AG20443 (cell line): ENCODE data around the gene PRDM11.

Source experiments
- DNase-seq: peaks from one replicate; pipeline ENCODE4 v3.0.0; 2012; ENCODE audit warnings: low spot score, mixed read lengths

PRDM11 gene

DNA sequence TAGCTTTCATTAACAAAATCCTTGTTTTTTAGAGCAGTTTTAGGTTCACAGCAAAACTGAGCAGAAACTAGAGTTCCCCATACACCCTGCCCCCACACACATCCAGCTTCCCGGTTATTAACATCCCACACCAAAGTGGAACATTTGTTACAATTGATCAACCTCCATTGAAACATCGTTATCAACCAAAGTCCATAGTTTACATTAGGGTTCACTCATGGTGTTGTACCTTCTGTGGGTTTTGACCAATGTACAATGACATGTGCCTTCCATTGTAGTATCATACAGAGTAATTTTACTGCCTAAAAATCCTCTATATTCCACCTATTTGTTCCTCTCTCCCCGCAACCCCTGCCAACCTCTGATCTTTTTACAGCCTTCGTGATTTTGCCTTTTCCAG, 28.5 kb downstream of the PRDM11 start:
- DNase-seq = no peak

DNA sequence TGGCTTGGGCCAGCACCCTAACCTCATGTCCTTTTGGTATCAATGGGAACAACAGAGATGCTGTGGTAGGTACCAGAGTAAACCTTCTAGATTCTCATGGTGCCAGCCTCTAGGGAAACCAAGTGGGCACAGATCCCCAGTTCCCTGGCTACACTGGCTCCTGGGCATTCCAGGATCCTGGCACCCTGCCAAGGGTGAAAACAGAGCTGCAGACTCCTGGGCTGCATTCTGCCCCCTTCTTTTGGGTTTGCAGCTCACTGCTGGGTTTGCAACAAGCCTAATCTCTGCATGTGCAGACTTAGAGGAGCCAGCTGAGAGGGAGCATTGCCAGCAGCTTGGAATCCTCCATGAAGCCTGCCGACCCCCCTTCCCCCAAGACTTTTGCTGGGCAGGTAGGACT, 30.6 kb downstream of the PRDM11 start:
- DNase-seq = no peak

DNA sequence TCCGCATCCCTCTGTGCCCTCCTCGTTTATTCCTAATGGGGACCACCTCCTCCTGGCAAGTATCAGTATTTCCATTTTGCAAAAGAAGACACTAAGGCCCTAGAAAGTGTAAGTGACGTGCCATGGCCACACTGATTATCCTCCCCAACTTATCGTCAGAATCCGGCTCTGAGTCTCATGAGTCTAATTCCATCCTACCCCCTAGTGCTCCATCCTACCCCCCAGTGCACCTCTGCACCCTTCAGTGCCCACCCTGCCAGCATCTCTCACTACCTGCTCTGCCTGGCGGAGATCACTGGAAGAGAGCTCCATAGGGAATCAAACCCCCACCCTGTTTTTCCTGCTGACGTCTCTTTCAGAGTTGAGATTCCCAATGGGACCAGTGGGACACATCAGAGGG, 31.8 kb downstream of the PRDM11 start:
- DNase-seq = no peak

DNA sequence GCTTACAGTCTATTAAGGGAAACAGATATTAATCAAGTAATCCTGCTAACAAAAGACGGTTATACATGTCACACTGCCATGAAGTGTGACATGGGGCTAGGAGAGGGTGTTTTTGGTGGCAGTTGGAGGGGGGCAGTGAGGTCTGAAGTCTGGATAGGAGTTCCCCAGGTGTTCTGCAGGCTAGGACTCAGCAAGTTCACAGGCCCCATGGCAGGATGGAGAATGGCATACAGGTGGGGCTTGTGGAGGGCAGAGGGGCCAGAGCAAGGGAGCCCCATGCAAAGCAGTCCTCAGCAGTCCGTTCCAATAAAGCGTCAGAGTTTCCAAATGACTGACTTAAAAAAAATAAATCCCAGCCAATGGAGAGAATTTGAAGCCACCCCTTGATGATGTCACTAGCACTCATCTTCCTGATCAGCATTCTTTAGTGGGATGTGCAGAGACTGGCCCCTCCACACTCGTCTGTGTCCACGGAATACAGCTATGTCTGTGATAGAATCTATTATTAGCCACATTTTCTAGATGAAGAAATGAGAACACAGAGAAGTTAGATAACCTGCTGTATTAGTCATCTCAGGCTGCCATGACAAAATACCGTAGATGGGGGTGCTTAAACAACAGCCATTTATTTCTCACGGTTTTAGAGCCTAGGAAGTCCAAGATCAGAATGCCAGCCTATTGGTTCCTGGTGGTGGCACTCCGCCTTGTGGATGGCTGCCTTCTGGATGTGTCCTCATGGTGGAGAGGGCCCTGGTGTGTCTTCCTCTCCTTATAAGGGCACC, 32.6 kb downstream of the PRDM11 start:
- no peak for DNase-seq

DNA sequence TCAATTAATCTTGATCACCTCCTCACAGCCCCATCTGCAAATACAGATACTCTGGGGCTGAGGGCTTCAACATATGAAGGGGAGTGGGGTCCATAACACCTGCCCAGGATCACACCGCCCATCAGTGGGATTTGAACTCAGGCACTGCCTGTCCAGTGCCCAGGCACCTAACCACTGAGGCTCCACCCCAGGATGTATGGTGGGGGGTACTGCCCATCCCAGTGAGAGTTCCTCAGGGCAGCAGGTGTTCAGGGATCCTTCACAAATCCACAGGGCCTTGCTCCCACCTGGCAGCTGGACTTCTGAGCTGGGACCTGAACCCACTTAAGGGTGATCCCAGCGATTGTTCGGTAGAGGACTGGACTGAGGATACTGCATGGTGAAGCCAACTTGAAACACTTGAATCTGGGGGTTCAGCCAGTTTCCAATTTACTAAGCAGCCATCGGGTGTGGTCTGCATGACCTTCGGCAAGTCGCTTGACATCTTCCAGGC, 33.3 kb downstream of the PRDM11 start:
- no peak for DNase-seq

DNA sequence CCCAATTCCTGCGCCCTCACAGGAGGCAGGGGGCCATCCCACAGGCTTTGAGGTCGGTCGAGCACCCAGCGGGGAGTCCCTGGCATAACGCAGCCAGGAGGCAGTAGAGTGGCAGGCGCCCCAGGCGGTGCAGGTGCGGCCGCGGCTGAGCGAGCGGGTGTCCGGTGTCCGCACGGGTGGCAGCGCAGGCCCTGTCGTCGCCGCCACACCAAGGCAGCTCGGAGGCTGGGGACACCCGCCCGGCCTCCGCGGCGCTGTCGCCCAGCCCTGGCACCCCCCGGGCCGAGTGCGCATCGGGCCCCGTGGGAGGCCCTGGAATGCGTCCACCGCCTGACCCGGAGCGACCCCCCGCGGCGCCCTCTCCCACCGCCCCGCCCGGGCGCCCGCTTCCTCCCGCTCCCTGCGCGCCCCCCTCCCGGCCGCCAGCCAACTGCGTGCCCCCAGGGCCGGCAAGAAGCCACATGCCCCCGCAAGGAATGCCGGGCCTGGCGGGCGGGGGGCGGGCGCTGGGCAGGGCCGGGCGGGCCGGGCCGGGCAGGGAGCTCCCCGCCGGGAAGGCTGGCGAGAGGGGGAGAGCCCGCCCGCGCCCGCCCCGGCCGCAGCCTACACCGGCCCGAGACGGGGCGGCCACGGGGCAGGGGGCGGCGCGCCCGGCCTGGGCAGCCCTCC, 33.9 kb downstream of the PRDM11 start:
- peak; percentile 84 for DNase-seq

DNA sequence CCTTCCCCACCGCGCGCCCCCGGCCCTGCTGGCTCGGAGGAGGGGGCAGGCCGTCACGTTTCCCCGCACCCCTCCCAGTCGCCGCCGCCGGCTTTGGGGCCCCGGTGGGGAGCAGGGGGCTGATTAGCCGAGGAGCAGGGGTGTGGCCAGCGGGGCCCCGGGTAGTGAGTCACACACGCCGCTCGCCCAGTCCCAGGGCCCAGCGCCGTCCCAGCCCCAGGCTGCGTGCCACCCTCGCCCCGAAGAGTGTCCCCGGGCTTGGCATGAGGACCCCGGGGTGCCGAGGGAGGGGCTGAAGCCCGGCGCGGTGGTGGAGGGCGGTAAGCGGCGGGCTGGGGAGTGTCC, 34.4 kb downstream of the PRDM11 start:
- peak; percentile 97 for DNase-seq

DNA sequence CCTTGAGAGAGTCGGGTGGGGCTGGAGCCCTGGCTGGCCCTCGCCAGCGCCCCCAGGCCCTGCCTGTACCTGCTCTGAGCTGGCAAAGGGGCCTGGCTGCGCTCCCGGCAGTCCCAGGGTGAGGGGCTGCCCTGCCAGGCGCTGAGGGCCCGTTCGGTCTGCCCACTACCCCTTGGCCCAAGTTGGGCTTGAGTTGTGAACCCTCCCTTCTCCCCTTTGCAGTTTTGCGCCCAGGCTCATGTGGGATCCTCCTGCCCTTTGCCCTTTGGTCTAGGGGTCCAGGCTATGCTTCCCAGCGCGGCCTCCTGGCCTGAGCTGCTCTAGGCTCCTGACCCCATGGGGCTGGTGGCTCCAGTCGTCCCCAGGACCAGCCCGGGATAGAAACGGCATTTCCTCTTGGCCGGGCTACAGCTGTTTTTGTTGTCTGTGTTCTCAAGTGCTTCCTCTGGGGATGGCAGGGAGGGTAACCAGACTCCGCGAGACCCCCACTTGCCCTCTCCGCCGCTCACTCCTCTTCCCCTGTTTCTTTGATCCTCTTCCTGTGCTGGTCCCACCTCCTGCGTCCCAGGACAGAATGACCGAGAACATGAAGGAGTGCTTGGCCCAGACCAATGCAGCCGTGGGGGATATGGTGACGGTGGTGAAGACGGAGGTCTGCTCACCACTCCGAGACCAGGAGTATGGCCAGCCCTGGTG, 34.9 kb downstream of the PRDM11 start:
- no peak for DNase-seq

DNA sequence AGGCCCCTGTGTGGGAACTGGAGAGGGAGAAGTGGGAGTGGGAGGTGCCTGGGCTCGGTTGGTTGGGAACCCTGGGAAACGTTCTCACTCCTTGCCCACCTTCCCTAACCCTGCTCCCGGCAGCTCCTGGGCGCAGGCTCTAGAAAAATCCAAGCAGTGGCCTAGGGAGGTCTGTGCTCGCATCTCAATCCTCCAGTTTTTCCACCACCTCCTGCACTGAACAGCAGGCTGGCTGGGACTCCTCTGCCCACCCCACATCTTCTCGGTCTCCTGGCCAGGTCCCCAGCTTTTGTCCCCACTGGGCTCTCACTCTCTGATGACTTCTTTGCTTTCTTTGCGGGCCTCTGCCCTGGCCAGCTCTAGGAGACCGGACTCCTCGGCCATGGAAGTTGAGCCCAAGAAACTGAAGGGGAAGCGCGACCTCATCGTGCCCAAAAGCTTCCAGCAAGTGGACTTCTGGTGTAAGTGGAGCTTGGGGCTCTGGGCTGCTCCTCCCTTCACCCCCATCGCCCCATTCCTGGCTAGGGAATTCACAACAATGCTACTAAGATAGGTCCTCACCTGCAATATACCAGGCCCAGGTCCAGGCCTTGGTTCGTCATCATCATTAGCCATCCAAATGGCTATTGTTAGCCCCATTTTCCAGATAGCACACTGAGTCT, 35.6 kb downstream of the PRDM11 start:
- DNase-seq = no peak

DNA sequence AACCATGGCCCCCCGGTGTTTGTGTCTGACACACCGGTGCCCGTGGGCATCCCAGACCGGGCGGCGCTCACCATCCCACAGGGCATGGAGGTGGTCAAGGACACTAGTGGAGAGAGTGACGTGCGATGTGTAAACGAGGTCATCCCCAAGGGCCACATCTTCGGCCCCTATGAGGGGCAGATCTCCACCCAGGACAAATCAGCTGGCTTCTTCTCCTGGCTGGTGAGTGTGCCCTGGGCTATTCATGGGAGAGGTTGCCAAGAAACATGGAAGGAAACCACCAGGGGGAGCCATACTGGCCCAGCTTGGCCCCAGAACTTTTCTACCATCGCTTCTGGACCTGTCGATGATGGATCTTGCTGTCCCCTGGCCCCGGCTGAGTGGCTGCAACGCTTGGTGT, 36.5 kb downstream of the PRDM11 start:
- peak; percentile 67 for DNase-seq

DNA sequence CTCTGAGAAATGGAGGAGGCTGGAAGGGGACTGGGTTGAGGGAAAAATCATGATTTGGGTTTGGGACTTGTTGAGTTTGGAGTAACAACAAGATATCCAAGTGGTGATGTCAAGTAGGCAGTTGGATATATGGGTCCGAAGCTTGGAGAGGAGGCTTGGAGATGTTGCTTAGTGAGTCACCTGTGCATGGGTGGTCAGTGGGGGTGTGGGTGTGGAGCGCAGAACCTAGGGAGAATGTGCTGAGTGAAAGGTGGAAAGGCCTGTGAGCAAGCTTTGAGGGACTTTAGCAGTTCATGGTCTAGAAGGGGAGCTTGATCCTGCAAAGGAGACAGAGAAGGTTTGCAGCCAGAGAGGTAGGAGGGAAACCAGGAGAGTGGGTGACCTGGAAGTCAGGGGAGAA, 38.2 kb downstream of the PRDM11 start:
- no peak for DNase-seq

DNA sequence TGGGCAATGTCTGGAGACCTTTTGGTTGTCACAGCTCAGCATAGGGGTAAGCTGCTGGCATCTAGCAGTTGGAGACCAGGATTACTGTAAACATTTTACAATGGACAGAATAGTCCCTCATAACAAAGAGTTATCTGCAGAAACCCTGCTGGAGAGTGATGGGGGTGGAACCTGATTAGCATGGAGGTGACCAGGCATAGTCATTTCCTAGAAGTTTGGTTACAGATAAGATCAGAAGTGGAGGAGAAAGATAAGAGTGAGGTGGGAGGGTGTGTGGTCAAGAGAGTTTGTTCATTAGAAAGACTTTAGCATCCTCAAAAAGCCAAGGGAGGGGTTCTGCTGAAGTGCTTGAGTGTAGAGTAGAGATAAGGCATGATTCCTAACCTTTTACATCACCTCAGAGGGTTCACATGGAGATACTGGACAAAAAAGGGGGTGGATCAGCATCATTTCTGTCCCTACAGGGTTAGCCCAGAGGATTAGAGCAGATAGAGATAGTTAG, 38.8 kb downstream of the PRDM11 start:
- DNase-seq = no peak

DNA sequence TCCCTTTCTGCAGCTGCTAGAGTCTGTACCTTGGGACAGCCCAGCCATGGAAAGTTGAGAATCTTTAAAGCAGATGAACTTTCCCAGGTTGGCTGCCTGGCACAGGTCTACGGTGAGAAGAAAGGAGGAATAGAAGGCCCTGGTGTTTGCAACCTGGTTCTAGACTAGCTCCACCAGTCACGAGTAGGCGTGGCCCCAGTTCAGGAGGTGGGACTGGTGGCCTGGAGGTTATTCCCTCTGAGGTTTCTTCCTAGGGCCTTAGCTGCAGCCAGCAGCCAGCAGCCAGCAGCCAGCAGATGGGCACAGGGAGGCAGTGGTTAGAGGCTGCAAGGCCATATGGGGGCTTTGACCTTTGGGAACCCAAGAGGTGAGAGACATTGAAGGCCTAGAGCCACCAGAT, 40.9 kb downstream of the PRDM11 start:
- DNase-seq = no peak

DNA sequence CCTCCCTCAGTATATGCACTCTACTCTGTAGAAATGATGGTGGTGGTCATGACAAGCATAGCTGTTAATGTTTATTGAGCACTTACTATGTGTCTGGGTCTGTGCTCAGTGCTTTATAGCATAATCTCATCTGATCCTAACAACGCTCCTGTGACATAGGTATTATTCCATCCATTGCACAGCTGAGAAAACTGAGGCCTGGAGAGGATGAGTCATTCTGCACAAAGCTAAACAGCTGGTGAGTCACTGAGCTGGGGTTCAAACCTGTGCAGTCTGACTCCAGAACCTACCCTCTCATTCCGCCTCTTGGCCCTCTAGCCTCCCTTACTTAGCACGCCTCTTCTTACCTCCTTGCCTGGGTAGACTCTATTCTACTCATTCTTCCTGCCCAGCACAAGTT, 41.7 kb downstream of the PRDM11 start:
- DNase-seq = no peak

DNA sequence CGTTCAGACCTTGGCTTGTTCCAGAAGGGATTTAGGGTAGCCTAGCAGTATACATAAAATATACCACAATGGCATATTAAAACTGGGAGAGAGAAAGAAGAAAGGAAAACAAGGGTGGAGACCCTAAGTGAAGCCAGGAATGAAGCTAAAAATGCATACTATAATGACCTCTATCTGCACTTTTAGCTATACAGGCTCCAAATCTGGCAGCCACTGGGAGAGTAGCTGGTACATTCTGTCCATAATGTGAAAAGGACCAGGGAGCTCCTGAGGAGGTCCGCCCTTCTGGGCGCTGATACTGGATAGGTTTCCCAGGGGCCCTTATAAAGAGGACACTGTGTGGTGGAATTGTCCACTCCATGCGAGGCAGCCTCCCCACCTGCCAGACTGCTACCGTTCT, 42.8 kb downstream of the PRDM11 start:
- no peak for DNase-seq

DNA sequence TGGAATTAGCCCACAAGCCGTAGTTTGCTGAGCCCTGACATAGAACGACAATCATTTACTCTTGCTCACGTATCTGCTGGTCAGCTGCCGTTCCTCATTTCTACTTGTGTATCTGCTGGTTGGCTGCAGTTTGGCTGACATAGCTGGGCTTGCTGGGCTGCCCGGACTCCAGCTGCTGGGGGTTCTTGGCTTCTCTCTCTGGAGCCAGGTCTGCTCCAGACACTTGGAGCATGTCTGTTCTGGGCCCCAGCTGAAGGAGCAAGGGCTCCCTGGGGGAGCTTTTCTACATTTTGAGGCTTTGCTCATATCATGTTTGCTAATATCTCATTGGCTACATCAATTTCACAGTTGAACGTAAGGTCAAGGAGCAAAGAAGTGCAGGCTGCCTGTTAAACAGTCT, 47.3 kb downstream of the PRDM11 start:
- no peak for DNase-seq

DNA sequence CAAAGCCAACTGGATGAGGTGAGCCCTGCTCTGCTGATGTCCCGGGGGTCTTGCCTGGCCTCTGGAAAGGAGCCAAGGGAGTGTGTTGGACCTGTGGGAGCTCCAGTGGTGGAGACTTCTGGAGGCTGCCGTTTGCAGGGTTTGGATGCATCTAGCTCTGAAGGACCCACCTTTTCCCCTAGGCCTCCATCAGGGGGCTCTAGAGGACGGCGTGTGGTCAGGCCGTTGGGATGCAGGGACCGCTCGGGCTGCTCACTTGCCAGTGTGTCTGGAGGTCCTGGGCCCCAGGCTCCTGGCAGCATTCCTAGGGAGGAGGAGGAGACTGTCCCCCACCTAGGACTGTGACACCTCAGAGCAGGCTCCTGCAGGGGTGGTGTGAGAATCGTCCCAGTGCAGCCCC, 58.3 kb downstream of the PRDM11 start:
- no peak for DNase-seq

DNA sequence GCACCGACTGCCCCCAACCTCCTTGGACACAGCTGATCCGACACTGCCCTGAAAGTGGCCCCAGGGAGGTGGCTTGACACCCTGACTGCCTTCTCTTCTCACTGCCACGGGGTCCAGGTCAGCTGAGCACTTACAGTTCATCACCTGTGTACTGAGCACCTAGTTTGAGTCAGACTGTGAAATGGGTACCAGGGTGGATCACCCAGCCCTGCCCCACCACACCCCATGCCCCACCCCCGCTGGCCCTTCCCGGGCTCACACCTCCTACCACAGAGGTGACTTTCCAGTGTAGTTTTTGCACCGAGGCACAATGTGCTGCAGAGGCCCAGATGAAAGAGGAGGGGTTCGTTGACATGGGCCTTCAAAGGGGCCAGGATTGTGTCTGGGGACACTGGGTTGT, 59.5 kb downstream of the PRDM11 start:
- no peak for DNase-seq

DNA sequence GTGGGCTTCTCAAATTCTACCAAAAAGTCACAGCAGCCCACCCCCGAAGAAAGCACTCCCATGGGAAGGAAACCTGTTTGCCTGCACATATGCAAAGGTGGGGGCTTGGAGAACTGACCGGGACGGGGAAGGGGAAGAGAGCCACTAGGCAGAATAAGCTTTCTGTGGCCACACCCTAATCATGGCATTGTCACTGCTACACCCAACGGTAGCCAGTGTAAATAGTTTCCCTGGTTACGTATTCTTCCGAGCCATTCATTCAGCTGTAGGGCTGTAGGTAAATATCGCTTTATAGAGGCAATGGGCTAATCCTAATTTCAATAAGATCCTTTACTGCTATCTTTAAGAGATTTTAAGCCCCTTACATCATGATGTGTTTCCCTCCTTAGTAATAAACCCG, 61.7 kb downstream of the PRDM11 start:
- DNase-seq = no peak

DNA sequence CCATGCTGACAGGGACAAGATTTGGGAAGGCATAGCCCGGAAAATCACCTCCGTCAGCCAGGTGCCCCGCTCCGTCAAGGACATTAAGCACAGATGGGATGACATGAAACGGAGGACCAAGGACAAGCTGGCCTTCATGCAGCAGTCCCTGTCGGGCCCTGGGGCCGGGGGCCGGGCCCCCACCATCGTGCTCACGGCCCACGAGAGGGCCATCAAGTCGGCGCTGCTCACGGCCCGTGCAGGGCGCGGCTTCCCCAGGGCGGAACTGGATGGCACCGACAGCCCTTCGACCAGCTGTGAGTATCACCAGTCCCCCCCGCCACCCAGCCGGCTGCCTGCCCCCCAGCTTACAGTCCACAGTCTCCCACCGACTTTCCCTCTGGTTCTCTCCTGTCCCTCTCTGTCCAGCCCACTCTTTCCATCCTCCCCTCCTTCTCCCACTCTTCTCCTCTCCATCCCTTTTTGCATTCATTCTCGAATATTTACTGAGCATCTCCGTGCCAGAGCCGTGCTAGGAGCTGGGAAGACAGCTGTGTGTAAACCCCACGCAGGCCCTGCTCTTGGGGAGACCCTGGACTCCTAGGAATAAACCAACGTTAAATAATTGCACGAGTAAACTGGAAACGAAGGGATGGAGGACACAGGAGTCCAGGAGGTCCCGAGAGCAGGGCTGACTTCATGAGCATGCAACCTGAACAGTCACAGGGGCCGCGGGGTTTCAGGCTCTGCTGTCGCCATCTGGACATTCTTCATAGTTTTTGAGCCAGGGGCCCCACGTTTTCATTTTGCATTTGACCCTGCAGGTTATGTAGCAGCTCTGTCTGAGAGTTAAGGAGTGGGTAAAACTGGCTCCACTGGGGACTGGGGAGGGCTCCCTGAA, 62.8 kb downstream of the PRDM11 start:
- DNase-seq = no peak

DNA sequence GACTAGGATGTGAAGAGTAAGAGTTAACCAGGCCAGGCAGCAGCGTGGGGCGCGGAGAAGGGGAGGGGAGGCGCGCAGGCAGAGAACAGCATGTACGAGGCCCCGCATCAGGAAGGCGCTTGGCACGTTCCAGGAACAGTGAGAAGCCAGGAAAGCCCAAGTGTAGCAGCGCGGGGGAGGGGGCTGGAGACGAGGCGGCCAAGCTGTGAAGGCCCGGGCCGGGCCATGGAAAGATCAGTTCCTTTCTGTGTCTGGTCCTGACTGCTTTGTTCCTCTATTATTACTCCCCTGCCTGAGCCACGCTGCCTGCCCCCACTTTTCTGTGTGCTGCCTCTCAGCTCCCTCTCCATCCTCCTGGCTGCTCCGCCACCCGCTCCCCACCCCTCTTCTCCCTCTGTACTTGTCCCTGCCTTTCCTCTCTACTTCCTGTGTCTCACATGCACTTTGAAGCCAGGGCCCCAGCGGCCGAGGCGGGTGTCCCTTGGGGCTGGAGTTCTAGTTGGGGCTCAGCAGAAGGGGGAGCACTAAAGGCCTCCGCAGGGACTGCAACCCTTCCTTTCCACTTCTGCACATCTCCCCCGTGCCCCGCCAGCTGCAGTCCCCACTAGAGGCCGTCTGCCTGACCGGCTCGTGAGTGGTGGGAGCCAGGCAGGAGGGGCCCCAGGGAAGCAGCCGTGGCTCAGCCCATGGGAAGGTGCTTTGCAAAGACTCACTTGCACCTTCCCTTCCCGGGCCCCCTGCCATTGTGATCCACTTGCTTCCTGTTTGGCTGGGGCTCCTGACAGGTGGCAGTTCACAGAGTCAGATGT, 63.7 kb downstream of the PRDM11 start:
- DNase-seq = peak; percentile 30
